IPS-15b (cell line): ENCODE data around the gene SFT2D1.

Source experiments
- H3K27me3 ChIP-seq: one replicate; pipeline ENCODE4 v1.6.1; 2013; ENCODE audit warnings: low read length; ENCODE audit not compliant: control insufficient read depth, insufficient read depth
- H3K36me3 ChIP-seq: one replicate; pipeline ENCODE4 v1.6.1; 2013; ENCODE audit warnings: low read length; ENCODE audit not compliant: control insufficient read depth, insufficient read depth
- H3K4me1 ChIP-seq: one replicate; pipeline ENCODE4 v1.6.1; 2013; ENCODE audit warnings: mild to moderate bottlenecking, low read length; ENCODE audit not compliant: control insufficient read depth, insufficient read depth
- H3K4me3 ChIP-seq: one replicate; pipeline ENCODE4 v1.5.1; 2013; ENCODE audit warnings: low read depth, low read length
- H3K9ac ChIP-seq: one replicate; pipeline ENCODE4 v1.6.1; 2013; ENCODE audit warnings: low read depth, mild to moderate bottlenecking, low read length
- H3K9me3 ChIP-seq: one replicate; pipeline ENCODE4 v1.6.1; 2013; ENCODE audit warnings: mild to moderate bottlenecking, low read length; ENCODE audit not compliant: control insufficient read depth, insufficient read depth

SFT2D1 gene

DNA sequence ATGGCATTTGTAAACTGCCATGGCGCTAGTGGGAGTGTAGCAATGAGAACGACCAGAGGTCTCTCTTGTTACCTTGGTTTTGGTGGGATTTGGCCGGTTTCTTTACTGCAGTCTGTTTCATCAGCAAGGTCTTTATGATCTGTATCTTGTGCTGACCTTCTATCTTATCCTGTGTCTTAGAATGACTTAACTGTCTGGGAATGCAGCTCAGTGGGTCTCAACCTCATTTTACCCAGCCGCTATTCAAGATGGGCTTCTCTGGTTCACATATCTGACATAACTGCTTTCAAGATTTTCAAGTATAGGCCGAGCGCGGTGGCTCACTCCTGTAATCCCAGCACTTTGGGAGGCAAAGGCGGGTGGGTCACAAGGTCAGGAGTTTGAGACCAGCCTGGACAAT lies 1.9 kb upstream of the SFT2D1 start:
- H3K9ac ChIP-seq = no peak overlapping the region
- no peaks in the 10 kb centered on the region for H3K9me3 ChIP-seq
- no peak overlapping the region for H3K4me3 ChIP-seq
- no peaks in the 10 kb centered on the region for H3K27me3 ChIP-seq
- no peaks in the 10 kb centered on the region for H3K4me1 ChIP-seq
- H3K36me3 ChIP-seq = no peaks in the 10 kb centered on the region

DNA sequence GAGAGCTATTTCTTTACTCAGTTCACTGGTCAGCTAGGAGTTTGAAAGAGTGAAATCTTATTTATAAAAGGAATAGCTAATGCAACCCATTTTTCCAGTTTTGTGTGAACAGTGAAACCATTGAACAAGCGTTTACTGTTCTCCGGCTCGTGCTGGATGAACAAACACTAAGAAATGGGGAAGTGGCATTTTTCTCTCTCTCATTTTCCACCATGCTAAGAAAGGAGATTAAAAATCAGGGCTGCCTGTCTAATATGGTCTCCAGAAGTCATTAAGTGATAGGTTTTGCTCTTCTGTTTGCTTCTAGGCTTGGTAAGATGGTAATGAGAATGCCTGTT lies 774 bp upstream of the SFT2D1 start:
- H3K4me1 ChIP-seq = no peaks in the 10 kb centered on the region
- H3K27me3 ChIP-seq = no peaks in the 10 kb centered on the region
- H3K36me3 ChIP-seq = no peaks in the 10 kb centered on the region
- peak overlapping the region; percentile 94 for H3K4me3 ChIP-seq
- H3K9ac ChIP-seq = peak overlapping the region; percentile 85
- no peaks in the 10 kb centered on the region for H3K9me3 ChIP-seq

DNA sequence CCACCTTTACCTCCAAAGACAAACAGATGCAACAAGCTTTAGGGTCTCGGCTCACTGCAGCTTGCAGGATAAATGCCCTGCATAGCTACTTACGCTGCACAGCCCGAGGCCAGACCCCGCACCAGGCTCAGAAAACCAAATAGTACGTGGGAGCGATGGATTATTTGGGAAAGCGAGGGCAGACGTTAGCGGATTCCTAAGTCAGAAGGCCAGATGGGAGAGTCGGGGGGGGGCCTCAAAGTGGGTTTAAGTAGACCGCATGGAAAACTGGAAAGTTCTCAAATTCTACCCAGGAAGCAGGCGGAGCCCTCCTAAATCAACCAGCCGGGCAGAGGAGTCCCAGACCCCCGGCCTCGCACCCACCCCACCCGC lies 382 bp downstream of the SFT2D1 start:
- no peaks in the 10 kb centered on the region for H3K4me1 ChIP-seq
- peaks cover under 1% of the 10 kb centered on the region for H3K36me3 ChIP-seq
- H3K27me3 ChIP-seq = no peaks in the 10 kb centered on the region
- peak overlapping the region; percentile 85 for H3K9ac ChIP-seq
- H3K4me3 ChIP-seq = peak overlapping the region; percentile 94
- H3K9me3 ChIP-seq = no peaks in the 10 kb centered on the region

DNA sequence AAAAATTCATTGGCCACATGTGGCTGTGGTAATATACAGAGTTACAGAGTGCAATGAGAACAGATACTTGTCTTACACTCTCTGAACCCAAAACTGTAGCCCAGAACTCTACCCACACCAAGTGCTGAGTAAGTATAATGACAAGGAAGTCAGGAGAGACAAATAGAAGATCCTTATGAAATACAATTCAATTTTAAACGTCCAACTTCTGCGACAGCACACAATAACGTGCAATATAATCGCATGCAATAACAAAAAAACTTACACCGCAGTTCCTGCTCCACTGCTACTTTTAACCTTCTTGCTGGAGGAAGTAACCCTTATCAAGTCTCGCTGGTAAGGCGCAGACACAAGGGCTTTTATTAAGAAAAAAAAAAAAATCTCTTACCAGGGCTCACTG lies 881 bp downstream of the SFT2D1 start:
- Histone ChIP-seq H3K36me3 (peaks cover 6% of the 10 kb centered on the region), H3K9ac (peak overlapping the region; percentile 85), H3K4me3 (peak overlapping the region; percentile 94), H3K9me3 (no peaks in the 10 kb centered on the region), H3K27me3 (no peaks in the 10 kb centered on the region), H3K4me1 (no peaks in the 10 kb centered on the region)

DNA sequence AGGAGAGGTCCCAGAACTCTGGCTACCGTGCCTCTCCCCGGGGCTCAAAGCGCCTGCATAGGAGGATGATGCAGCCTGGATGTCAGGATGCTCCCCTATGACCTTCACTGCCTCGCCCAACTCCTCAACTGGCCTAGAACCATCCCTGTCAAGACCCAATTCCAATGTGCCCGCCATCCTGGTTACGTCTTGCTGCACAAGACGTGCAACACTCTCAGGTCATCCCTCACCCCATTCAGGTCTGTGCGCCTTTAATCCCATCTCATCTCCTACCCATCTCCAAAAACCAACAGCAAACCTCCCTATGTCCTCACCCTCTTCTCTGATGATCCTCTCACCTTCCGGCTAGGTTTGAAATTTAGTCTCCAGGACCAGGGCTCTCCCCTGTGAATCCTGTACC lies 3.5 kb downstream of the SFT2D1 start:
- peaks cover 12% of the 10 kb centered on the region for H3K36me3 ChIP-seq
- H3K9ac ChIP-seq = no peak overlapping the region
- H3K4me1 ChIP-seq = no peaks in the 10 kb centered on the region
- no peaks in the 10 kb centered on the region for H3K27me3 ChIP-seq
- no peaks in the 10 kb centered on the region for H3K9me3 ChIP-seq
- H3K4me3 ChIP-seq = no peak overlapping the region

DNA sequence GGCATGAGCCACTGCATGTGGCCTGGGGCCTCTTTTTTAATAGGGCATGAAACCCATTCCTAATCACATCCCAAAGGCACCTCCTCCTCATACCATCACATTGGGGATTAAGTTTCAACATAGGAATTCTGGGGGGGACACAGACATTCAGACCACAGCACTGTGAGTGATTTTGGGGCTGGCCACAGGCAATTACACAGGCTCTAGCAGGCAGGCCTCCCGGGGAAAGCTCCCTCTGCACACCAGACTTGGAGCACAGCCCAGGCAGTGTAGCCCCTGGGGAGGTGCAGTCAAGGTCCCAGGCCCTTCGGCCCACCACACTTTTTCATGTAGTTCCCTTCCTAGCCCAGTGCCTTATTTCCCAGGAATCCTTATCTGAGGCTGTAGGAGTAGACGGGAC lies 5.5 kb downstream of the SFT2D1 start:
- no peak overlapping the region for H3K9ac ChIP-seq
- H3K27me3 ChIP-seq = no peaks in the 10 kb centered on the region
- H3K9me3 ChIP-seq = no peaks in the 10 kb centered on the region
- no peak overlapping the region for H3K4me3 ChIP-seq
- no peaks in the 10 kb centered on the region for H3K4me1 ChIP-seq
- H3K36me3 ChIP-seq = peaks cover 12% of the 10 kb centered on the region

DNA sequence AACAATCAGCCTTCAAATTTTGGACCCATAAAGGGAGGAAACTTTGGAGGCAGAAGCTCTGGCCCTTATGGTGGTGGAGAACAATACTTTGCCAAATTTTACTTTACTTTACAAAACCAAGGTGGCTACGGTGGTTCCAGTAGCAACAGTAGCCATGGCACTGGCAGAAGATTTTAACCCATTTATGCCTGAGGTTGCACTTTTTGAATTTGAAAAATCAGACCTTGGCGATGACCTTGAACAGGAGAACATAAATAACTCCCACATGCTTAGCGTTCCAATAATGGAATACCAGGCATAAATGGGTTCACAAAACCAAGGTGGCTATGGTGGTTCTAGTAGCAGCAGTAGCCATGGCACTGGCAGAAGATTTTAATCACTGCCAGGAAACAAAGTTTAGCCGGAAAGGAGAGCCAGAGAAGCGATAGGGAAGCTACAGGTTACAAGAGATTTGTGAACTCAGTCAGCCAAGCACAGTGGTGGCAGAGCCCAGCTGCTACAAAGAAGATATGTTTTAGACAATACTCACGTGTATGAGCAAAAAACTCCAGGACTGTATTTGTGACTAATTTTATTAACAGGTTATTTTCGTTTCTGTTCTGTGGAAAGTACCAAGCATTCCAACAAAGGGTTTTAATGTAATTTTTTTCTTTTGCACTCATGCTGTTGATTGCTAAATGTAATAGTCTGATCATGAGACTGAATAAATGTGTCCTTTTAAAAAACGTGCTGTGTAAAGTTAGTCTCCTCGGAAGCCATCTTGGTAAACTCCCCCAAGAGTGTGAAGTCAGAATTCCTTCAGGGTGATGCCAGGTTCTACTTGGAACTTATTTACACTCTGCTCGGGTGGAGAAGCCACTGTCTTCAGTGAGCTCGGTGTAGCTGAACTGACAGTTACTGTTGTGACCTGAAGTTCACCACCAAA lies 6.7 kb downstream of the SFT2D1 start:
- Histone ChIP-seq H3K9me3 (no peaks in the 10 kb centered on the region), H3K4me1 (peaks cover 4% of the 10 kb centered on the region), H3K9ac (no peak overlapping the region), H3K4me3 (no peak overlapping the region), H3K36me3 (peaks cover 12% of the 10 kb centered on the region), H3K27me3 (no peaks in the 10 kb centered on the region)

DNA sequence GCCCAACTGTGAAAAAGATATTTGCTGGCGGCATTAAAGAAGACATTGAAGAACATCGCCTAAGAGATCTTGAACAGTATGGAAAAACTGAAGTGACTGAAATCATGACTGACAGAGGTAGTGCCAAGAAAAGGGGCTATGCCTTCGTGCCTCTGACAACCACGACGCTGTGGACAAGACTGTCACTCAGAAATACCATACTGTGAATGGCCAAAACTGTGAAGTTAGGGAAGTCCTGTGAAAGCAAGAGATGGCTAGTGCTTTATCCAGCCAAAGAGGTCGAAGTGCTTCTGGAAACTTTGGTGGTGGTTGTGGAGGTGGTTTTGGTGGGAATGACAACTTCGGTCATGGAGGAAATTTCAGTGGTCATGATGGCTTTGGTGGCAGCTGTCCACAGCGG lies 7.5 kb downstream of the SFT2D1 start:
- Histone ChIP-seq H3K4me1 (peaks cover 4% of the 10 kb centered on the region), H3K9me3 (no peaks in the 10 kb centered on the region), H3K36me3 (peaks cover 12% of the 10 kb centered on the region), H3K4me3 (no peak overlapping the region), H3K27me3 (no peaks in the 10 kb centered on the region), H3K9ac (no peak overlapping the region)

DNA sequence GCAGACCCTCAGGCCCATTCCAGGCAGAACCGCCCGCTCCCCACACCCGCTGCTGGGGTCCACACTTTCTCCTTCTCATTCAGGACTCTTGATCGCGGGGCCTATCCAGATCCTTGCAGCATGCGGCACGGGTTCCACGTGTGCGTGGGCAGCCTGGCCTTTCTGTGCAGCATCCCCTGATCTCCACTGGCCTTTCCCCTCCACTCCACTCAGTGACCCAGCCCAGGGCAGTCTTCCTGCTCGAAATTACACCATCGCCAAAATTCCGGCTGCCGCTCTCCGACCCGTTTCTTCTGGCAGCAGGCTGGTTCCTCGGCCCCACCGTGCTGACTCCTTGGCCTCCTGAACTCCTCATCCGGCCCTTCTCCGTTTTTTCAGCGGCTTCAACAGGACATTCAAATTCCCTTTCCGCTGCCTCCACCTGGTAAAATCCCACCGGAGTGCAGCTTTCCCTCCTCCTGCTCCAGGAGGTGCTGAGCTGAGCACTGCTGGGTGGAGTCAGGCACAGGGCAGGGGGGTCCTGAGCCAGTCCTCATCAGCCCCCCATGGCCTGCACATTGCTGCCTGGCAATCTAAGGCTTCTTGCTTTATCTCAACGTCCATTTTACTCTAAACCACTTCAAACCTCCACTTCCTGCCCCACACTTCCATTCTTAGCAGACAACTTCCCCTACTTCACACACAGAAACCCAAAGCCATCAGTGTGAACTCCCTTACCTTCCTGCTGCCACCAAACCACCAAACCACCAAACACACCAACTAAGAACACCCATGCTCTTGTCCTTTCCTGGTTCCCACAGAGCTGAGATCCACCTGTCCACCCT lies 9.0 kb downstream of the SFT2D1 start:
- Histone ChIP-seq H3K4me3 (no peak overlapping the region), H3K9ac (peak overlapping the region; percentile 24)

DNA sequence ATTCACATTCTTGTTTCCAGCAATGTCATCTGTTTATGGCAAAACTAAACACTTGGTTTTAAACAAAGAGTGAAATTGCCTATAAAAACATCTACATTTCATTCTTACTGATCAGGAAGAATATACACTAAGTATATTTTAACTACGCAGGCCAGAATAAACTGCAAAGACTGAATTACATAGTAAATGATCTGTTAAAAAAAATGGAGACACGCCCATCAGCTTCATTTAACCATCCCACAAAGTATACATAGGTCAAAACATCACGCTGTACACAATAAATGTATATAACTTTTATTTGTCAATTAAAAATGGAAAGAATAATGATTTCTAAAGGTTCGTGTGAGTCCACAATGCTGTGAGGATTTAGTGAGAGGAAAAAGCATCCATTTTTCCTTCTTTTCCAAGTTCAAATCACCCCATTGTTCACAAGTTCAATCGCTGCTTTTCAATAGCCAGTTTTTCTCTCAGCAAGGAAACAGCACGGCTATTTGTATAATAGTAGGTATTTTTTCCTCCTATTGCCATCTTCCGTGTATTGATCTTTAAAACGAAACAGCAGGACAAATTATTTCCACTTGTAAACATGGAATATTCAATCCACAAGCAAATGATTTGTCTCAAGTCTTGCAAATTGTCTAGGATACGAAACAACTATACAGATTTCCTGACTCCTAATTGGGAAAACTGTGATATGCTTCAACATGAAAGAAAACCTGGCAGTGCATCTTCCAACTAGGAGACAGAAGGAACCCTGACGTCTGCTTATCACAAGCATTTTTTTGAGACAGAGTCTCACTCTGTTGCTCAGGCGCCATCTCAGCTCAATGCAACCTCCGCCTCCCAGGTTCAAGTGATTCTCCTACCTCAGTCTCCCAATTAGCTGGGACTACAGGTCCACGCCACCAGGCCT lies 10.6 kb downstream of the SFT2D1 start:
- Histone ChIP-seq H3K4me3 (no peak overlapping the region), H3K9me3 (no peaks in the 10 kb centered on the region), H3K27me3 (no peaks in the 10 kb centered on the region), H3K4me1 (peaks cover 4% of the 10 kb centered on the region), H3K36me3 (peaks cover 18% of the 10 kb centered on the region), H3K9ac (no peak overlapping the region)

More for the DNA sequence above, 9.0 kb downstream of the SFT2D1 start:
- H3K4me1 ChIP-seq = peaks cover 4% of the 10 kb centered on the region
- peaks cover 16% of the 10 kb centered on the region for H3K36me3 ChIP-seq
- no peaks in the 10 kb centered on the region for H3K9me3 ChIP-seq
- no peaks in the 10 kb centered on the region for H3K27me3 ChIP-seq

DNA sequence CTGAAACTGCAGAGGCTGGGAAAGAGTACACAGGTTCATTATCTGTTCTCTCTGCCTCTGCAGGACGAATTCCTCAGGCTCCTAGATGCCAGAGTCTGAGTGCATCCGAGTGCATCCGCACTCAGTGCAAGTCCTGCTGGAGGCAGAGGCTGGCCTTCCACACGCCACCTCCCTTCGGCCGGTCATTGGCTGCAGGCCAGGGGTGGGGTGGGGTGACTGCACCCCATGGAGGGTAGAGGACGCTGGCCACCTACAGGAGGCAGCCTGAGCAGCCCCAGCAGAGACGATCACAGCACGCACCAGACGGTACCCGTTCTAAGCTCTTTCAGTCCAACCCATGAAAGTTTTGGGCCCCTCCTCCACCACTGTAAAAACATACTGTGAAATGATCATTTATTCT lies 11.7 kb downstream of the SFT2D1 start:
- no peak overlapping the region for H3K4me3 ChIP-seq
- H3K9ac ChIP-seq = no peak overlapping the region
- H3K9me3 ChIP-seq = no peaks in the 10 kb centered on the region
- H3K36me3 ChIP-seq = peaks cover 13% of the 10 kb centered on the region
- H3K4me1 ChIP-seq = peaks cover 6% of the 10 kb centered on the region
- H3K27me3 ChIP-seq = no peaks in the 10 kb centered on the region
